NOMO-1 (cell line): ENCODE results near the gene GFRA1.
"Not testable (repeated sequence)": the region's sequence is repeated elsewhere in the genome, so short reads cannot be mapped to it uniquely, and the experiment has no call there.

Experiments used
- DNase-seq, 2 experiments: peaks; one replicate each; lab custom pipeline; 2025; ENCODE audit not compliant: unreplicated experiment in 2 of 2; lab: John Stamatoyannopoulos, UW

The GFRA1 gene

DNA sequence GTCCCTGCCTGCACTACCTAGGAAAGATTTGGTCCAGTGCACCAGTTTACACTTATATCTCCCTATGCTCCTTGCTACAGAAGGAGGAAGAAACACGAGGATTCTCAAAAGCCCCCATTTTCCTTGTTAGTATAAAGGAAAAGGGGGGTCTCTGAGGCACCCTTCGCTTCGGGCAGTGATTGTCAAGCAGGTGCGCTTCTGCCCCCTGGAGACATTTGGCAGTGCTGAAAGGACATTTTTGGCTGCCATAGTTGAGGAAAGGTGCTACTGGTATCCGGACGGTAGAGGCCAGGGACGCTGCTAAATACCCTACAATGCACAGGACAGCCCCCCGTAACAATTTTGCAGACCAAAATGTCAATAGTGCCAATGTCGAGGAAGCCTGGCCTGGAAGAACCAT is 193.7 kb downstream of the GFRA1 start:
- no peak for DNase-seq

DNA sequence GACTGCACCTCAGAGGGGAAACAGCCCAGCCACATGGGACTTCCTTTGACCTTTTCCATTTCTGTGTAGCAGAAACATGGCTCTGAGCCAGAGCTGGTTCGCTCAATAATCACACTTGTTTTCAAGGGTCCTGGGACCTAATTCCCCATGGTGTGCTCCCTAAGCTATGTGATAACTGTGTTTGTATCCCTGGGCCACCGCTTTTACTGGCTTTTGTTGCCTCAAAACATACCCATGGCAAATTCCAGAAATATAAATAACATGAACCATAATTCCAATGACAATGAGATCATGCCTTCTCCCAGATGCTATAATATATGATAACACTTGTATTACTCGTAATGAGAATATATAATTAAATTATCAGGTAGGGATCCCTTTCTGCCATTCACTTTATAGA is 196.4 kb downstream of the GFRA1 start:
- no peak for DNase-seq

DNA sequence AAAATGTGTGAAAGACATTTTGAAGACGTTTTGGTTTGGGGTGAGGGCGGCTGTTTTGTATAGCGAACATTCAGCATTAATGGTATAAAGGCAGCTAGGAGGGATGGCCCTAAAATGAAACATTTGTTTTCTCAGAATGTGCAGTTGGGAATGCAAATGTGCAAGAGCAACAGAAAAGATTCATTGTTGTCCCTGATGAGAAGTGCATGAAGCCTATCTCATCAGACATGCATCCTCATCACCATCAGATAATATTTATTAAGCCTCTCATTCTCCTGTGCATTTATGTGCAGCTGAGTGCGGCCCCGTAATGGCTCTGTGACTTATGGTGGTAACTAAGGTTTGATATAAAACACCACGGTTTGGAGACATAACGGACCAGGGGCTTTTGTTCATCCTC is 199.5 kb downstream of the GFRA1 start:
- no peak for DNase-seq

DNA sequence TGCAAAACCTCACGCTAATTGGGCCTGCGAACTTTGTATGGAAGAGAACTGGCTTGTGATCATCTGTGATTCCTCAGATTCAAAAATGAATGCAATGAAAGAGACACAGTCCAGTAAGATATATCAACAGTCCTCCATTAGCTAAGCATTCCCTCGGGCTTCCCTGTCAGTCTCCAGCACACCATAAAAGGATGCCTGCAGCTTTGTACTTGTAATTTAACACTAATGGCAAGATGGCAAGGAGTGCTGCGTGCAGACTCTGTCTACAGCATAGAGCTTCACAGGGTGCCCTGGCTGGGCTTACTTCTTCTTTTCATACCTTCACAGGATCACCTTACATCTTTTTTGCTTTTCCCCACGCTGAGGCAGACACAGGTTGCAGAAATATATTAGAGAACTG is 200.0 kb downstream of the GFRA1 start:
- no peak for DNase-seq

DNA sequence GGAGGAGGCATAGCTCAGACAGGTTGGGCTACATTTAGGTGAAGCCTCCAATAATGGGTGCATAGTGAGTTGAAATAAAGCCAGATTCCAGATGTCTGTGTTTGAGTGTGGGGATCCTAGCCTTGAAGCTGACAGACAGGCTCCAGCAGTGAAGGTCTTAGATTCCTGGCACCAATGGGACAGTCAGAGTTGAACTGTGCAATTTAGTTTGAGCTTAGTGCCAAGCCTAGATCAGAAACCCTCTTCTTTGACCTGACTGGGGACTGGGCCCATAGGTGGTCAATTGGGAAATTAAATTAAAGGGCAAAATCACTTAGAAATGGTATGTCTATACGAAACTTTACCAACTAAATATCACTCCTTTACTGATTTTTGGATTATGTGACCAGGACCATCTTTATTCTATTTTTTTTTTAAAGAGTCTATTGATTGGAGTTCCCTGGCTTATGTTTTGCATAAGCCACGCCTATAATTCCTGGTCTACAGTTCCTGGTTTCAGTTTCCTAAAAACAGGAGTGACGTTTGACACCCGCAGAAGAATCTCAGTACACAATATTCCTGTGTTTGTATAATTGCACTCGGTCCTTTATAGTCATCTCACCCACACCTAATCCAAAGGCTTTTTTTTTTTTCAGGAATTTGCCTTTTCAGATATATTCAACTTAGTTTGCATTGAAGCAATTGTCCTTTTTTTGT is 201.4 kb downstream of the GFRA1 start:
- DNase-seq = no peak

DNA sequence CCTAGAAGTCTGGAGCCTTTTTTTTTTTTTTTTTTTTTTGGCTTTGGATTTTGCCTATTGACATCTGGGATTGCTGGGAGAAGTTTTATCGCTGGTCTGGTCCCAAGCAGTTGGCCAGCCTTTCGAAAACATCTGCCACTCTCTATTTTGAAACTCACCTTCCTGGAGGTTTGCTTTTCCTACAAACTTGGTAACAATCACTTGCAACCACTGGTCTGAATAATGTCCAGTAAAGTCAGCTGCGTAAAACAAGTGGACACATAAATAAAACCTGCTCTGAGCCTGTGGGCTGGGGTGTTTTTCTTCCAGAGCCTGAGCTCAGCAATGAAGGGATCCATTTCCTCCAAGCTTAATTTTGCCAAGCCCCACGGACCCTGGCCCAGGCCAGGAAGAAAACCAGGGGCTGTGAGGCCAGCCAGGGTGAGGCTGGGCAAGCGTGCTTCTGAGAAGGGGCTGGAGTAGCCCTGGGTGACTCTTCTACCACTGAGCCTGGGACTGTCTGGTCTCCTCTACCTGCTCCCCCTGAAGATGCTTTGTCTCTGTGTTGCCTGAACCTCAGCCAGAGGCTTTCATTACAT is 202.2 kb downstream of the GFRA1 start:
- no peak for DNase-seq

DNA sequence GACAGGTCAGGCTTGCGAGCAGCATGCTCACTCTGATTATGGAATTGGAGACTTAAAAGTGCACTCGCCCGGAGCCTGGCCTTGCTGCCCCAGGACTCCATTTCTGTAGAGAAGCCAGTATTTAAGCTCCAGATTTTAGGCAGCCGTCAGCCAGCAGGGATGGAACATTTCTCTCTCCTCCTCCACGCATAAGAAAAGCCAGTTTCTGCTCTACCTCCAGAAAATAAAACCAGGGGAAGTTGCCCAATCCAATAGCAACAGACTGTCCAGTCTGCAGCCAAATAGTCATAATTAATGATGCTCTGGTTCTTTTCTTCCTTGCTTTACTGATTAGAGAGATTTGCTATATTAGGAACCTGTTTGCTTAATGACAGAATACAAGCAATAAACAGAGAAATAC is 203.2 kb downstream of the GFRA1 start:
- no peak for DNase-seq

DNA sequence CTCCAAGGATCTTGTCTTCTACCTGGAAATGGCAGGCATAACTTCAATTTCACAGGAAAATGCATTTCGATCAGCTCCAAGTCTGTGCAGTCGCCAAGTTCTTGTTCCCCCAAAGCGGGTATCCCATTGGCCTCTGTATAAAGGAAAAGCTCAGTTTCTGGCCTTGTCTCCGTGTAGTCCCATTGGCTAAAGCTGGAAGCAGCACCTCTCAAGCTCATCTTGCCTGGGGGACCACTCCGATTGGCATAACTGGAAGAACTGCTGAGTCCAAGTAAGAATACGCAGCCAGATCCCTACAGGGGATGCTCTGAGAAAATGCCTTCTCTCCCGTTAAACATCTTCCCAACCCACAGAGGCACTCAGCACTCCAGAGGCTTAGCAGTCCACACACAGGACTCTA is 205.2 kb downstream of the GFRA1 start:
- DNase-seq = no peak

DNA sequence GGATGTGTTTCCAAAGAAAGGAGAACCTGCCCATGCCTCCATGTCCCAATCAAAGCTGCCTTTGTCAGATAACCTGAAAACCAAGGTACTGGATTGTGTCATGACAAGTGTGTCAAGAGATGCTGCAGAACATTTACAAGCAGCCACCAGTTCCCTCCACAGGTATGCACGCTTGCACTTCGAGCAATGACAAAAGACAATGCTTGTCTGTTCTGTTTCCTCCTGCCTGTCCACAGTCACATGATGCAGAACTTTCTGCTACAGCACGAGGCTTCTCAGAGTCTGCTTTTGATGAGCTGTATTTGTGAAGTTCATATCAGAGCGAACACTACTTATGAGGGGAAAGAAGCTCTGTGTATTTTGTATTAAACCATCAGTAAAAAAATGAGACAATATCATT is 209.9 kb downstream of the GFRA1 start:
- no peak for DNase-seq

DNA sequence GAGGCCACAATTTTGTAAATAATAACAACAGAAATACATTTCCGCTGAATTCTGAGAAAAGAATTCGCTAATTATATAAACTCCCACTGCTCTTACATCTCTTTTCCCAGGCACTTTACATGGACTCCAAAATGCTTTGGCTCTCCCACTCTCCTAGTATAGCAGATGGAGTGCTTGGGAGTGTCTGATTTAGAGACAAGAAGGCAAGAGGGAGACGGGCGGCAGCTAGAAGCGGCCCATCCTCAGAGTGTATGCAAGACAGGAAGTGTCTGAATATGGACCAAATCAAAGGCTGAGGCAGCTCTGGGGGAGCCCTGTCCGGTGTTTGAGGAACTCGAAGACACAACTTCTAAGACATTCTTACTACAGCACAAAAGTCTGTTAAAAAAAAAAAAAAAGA is 212.1 kb downstream of the GFRA1 start:
- no peak for DNase-seq

DNA sequence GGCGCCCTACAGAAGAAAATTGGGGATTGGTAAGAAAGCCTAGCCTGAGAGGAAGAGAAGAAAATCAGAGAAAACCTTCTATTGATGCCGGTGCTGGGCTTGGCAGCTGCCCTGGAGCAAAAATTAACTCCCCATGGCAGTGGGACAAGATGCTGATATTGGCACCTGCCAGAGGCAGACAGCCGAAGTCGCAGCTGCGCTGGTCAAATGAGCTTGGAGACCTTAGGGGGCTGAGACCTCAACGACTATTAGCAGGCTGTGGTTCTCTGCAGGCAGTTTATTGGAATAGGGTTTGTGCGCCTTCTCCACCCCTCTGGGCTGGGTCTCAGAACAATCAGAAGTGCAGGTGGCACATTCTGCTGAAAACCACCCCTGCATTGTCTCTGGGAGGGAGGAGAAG is 213.7 kb downstream of the GFRA1 start:
- no peak for DNase-seq

DNA sequence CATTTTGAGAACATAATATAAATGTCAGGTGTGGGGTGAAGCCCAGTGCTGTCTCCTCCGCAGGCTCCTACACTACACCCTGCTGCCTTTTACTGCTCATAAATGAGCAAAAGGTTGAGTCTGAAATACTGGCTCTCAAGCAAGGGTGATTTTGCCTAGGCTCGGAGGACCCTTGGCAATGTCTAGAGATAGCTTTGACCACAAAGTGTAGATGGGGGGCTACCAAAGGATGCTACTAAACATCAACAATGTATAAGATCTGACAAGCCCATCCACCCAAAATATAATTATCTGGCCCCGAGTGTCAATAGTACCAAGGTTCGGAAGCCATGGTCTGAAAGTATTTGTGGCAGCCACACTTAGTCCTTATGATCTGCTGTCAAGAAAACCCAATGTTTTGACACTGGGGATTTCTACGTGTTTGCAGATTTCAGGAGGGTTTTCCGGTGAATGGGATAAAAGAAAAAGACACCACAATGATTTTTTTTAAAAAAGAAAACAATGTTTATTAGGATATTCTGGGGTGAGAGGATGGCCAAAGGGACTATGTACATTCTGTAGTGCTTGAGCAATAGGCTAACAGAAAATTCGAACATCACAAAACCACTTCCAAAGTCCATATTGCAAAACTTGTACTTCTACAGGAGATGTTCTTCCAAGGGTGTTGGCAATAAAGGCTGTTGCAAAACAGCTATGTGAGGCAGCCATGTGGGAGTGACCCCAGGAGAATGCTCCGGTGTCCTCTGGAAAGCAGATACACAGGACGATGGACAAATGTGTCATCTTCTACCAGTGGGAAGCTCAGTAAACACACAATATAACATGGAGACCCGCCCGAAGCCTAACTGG is 216.3 kb downstream of the GFRA1 start:
- DNase-seq = no peak

DNA sequence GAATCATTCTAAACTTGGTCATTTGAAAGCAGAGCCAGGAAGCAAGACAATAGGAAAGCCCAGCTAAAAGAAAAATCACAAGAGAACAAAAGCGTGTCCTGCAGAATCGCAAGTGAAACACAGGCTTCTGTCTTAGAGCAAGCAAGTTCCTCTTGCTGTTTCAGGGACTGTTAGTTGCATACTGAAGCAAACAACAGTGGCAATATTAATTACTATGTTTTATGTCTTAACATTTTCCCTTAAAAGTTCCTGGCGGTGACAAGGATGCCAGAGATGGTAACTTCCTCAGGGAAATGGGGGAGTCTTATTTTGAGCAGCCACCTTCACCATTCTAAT is 217.1 kb downstream of the GFRA1 start:
- no peak for DNase-seq

DNA sequence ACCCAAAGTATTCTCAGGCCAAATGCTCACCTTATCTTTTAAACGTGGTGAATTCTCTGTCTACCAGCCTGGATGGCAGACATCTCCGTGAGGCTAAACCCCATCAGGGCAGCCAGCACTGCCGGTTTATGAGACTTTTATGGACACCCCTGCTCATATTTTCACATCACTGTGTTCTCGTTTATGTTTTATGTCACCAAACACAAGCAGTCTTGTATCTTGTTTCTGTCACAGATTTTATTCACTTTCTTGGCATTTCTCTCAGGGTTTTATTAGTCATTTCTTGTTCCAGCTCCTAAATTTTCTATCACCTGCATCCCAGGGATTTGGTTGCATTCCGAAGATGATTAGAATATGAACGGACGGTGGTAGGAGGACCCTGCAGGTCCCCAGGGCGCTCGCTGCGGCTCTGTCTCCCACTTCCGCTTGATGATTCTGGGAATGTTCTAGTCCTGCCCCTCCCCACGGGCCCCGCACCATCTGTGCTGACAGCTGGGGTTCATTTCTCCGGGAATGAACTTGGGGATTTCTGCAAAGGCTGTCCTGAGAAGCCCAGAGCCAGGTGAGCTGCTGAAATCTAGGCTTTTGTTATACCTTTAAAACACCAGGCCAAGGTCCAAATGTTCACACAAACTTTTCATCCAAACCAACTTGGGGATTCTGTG is 217.6 kb downstream of the GFRA1 start:
- no peak for DNase-seq

DNA sequence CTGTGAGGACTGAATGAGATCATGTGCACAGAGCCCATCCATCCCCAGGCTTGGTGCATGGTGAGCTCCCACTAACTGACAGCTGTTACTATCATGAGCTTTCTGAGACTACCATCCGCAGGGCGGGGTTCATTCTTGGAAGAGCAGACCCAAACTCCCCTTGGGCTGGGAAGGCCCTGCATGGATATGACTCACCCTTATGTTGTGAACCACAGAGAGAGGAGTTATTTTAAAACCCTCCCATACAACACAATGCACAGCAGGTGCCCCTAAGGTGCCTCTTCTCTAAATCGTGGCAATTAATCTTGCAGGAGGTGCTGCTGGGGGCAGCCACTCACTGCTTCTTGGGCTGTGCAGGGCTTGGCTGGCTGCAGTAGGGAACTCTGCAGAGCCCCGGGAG is 219.1 kb downstream of the GFRA1 start:
- no peak for DNase-seq

DNA sequence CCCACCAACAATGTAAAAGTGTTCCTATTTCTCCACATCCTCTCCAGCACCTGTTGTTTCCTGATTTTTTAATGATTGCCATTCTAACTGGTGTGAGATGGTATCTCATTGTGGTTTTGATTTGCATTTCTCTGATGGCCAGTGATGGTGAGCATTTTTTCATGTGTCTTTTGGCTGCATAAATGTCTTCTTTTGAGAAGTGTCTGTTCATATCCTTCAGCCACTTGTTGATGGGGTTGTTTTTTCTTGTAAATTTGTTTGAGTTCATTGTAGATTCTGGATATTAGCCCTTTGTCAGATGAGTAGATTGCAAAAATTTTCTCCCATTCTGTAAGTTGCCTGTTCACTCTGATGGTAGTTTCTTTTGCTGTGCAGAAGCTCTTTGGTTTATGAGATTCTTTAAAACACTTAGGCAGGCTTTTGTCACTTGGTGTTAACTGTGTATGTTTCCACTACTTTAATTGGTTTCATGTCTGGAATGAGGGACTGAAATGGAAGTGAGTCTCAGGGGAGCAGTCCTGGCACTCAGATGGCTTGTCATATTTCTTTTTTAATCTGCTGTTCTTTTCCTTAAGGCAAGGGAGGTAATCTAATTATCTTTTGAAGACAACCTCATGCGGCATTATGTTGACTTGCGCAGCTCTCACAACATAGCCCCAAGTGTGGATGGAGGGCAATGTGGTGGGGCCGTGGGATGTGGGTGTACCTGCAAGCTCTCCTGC is 219.8 kb downstream of the GFRA1 start:
- not testable (repeated sequence) for DNase-seq

DNA sequence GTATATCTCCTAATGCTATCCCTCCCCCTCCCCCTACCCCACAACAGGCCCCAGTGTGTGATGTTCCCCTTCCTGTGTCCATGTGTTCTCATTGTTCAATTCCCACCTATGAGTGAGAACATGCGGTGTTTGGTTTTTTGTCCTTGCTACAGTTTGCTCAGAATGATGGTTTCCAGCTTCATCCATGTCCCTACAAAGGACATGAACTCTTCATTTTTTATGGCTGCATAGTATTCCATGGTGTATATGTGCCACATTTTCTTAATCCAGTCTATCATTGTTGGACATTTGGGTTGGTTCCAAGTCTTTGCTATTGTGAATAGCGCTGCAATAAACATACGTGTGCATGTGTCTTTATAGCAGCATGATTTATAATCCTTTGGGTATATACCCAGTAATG is 220.5 kb downstream of the GFRA1 start:
- DNase-seq = not testable (repeated sequence)

DNA sequence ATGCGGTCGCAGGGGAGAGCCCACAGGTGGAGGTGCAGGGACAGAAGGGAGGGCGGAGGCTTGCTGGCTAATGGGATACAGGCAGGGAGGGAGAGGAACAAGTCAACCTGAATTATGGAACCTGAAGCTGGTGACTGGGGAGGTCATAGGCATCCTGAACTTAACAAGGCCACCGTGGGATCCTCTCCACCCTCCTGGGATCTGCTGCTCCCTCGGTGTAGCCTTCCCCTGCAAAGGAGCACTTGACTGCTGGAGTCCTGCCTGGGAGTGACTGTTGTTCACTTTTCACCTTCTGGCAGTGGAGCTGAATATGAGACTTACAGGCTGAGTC is 223.1 kb downstream of the GFRA1 start:
- no peak for DNase-seq

DNA sequence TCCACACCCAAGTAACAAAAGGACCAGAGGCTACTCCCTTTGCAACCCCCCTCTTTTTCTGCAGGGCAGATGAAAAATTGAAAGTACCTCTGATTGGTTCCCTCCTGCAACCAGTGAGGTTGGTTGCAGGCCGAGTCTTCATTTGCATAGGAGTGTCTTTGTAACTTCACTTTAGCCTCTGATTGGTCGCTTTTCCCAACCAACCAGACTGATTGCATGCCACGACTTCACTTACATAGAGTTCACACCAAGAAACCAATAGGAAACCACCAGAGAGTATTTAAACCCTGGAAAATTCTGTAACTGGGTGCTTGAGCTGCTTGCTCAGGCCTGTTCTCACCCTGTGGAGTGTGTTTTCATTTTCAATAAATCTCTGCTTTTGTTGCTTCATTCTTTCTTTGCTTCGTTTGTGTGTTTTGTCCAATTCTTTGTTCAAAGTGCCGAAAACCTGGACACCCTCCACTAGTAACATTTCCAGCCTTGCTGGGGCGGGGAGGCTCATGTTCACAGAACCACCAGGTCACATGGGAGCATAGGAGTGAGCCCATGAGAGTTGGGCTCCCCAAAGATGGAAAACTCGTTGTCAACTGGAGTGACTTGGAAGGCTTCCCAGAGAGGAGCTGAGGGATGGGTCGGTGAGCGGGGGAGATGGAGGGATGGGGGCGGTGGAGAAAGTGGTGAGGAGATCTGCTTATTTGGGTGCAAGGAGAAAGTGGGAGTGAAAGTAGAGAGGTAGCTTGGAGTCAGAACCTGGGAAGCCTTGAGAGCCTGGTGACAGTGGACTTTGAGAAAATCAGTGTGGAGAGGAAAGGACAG is 223.6 kb downstream of the GFRA1 start:
- no peak for DNase-seq
